SU-DHL-6 (cell line): Measurements from ENCODE around the gene FAM170B.

ENCODE experiments used
- CTCF ChIP-seq: fragments of 200-600 bp; sonication (generic); IDR thresholded peaks from one replicate; pipeline ENCODE4 v1.5.1; 2017; ENCODE audit warnings: antibody characterized with exemption, mild to moderate bottlenecking, low read length, moderate library complexity; ENCODE audit not compliant: insufficient read depth, poor library complexity, severe bottlenecking
- EZH2phosphoT487 ChIP-seq: fragments of 200-600 bp; sonication (generic), shearing (Covaris generic); conservative IDR thresholded peaks from 2 replicates; pipeline ENCODE4 v1.6.1; 2018; ENCODE audit warnings: mild to moderate bottlenecking, antibody characterized with exemption, low read length, moderate library complexity, mixed read lengths

GRCh38 chr10:49105076-49105475, 28.7 kb downstream of the FAM170B start:
- TF ChIP-seq CTCF (no peak), EZH2phosphoT487 (no peak)
